GM18907 (cell line): ENCODE data around the gene EPHB1.

Experiments
- ATAC-seq: cut with Tn5 transposase; IDR thresholded peaks from one replicate; pipeline ENCODE4 v1.9.1; 2021; ENCODE audit warnings: mild to moderate bottlenecking, moderate library complexity; ENCODE audit not compliant: unreplicated experiment

The EPHB1 gene

GRCh38 chr3:134846911-134847317 lies 51.9 kb downstream of the EPHB1 start:
- no peak for ATAC-seq

DNA sequence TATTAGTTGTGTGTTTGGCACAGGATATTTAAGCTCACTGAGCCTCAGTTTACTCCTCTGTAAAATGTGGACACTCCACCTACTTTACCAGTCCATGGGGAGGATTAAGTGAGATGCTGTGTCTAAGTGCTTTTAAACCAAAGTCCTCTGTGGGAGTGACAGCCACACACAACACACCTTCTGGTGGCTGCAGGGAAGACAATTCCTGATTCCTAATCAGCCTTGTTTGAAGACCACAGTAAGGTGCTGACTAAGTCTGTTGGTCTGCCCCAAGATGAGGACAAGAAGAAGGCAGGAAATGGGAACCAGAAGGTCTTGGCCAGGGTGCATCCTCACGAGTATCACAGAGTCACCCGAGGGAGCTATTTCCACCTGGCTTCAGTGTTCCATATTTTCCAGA lies 52.3 kb downstream of the EPHB1 start:
- ATAC-seq: no peak

GRCh38 chr3:134849561-134849960 lies 54.5 kb downstream of the EPHB1 start:
- ATAC-seq: no peak

- ATAC-seq: no peak
Measured at GRCh38 chr3:134850761-134851160, 55.7 kb downstream of the EPHB1 start.

- no peak for ATAC-seq
Measured at GRCh38 chr3:134852132-134852531, 57.1 kb downstream of the EPHB1 start.

DNA sequence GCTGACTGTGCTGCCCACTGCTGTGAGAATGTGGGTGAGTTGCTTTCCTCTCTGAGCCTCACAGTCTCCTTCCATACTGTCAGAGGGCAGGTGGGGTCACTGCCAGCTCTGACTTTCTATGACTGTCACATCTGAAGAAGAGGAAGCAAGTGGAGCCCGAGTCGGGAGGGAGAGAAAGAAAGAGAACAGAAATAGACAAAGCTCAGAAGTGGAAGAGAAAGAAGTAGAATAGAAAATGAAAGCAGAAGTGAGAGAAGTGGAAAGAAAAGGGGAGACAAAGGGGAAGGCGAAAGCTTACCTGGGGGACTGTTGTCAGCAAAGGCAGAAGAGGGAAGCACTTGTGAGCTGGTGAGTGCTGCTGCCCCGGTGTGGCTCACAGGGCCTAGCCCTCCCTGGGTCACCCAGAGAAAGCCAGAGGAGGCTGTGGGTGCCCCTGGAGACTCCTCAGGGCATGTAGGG lies 57.9 kb downstream of the EPHB1 start:
- ATAC-seq: peak; percentile 95

DNA sequence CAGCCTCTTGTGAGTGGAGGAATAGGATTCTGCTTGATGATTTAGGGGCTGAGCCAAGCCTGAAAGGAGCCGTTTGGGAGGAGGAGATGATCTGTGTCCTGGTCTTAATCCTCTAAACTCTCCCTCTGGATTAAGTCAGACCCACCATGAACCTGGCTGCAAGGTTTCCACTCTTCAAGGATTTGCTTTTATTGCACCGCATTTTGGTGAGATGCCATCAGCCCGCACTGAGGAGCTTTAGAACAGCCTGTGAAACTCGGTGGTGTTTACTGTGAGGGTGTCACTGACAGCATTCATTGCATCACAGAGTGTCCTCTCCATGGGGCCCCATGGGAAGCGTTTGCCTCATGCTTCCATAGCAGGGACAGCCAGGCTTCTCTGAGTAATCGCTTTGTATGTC lies 59.2 kb downstream of the EPHB1 start:
- ATAC-seq: no peak

DNA sequence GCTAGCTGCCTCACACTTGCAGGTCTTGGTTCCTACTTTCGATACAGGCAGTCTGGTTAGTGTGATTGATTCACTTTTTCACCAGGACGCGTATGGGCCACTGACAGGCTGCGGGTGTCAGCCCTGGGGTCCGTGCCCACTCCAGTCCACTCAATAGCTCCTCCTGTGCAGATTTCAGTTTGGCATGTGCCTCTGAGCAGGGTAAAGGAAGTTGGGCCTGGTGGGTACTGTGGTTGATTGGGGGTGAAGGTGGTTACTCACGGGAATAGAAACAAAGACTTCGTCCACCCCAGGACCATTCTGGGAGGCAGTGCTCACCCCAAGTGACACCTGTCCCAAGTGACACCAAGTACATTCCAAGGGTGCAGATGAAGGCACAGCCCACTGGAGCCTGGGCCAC lies 62.3 kb downstream of the EPHB1 start:
- ATAC-seq: no peak

DNA sequence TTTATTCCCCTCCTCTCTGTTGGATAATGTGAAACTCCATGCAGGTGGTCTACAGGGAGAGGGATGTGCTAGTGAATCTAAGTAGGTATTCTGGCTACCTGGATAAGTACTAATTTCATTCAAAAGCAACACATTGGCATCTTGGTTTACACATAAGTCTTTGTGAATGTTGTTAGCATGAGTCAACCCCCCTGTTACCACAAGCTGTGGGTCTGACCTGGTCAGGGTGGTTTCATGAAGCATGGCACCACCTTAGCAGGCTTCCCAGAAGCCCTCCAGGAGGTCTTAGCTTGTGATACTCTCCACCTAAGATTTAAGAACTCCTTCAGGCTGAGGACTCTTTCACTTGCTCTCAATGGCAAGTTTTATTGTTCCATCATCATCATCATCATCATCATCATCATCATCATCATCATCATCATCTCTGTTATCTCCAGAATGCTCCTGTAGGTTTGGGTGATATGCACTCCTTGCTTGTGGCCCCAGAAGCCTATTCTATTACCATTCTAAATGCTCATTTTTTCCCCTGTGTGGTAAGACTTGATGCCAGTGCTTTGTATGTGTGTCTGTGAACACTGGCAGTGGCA lies 62.8 kb downstream of the EPHB1 start:
- ATAC-seq: no peak

DNA sequence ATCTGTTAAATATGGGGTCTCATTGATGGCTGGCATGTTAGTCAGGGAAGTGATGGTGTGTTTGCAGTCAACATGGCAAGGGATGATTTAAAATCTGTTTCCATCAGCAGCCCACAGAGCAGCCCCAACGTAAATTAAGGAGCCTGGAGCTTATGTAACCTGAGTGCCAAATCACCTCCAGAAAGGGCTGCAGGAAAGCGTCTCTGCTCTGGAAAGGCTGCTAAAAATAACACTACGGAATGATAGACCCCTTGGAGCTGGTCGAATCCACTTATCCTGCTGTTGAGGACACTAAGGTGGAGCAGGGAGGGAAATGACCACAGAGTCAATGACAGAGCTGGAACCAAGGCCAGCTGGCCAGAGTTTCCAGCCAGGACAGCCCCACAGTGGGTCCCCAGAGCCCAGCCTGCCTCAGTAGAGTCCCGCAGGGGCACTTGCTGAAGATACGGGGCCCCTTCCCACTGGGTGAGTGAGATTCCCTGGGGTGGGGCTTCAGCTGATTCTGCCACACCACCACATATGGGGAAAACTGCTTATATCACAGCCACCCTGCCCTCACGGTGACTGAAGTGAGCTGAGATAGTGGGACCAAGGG lies 63.5 kb downstream of the EPHB1 start:
- no peak for ATAC-seq

DNA sequence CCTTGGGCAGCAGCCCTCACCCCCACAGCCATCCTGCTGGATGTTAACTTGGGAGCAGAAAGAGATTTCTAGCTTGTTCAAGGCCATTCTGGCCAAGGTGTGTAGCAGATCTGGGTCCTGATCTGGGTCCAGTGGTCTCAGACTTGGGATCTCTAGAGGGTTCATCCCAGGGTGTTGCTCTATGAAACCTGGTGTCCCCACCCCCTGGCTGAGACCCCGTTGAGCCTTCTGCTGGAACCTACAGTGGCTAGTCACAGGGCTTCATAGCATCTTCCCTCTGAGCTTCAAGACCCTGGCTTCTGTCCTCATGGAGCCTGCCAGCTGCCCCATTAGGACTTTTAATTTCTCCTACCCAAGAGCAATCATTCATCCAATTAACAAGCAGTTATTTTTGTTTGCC lies 64.3 kb downstream of the EPHB1 start:
- no peak for ATAC-seq

- ATAC-seq: no peak
Measured at GRCh38 chr3:134860141-134860540, 65.1 kb downstream of the EPHB1 start.

- ATAC-seq: no peak
Measured at GRCh38 chr3:134863915-134864314, 68.9 kb downstream of the EPHB1 start.

- peak; percentile 57 for ATAC-seq
Measured at GRCh38 chr3:134864636-134865035, 69.6 kb downstream of the EPHB1 start.

DNA sequence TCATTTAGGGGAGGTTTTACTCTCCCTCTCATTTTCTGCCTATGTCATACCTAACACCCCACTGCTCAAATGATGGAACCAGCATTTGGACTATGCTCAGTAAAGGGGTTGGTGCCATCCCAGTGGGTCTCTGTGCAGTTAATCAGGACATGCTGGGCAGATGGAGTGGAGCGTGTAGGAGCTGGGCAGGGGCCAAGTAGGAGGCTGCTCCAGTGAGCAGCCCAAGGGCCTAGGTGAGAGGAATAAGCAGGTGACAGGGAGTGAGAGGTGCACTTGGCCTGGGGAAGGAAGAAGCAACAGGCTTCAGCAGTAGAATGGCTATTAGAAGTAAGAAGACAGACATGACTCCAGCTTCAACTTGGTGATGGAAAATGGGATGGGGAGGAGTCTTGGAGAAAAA lies 72.2 kb downstream of the EPHB1 start:
- no peak for ATAC-seq

- no peak for ATAC-seq
Measured at GRCh38 chr3:134869153-134869726, 74.2 kb downstream of the EPHB1 start.

GRCh38 chr3:134871818-134872217 lies 76.8 kb downstream of the EPHB1 start:
- ATAC-seq: no peak

DNA sequence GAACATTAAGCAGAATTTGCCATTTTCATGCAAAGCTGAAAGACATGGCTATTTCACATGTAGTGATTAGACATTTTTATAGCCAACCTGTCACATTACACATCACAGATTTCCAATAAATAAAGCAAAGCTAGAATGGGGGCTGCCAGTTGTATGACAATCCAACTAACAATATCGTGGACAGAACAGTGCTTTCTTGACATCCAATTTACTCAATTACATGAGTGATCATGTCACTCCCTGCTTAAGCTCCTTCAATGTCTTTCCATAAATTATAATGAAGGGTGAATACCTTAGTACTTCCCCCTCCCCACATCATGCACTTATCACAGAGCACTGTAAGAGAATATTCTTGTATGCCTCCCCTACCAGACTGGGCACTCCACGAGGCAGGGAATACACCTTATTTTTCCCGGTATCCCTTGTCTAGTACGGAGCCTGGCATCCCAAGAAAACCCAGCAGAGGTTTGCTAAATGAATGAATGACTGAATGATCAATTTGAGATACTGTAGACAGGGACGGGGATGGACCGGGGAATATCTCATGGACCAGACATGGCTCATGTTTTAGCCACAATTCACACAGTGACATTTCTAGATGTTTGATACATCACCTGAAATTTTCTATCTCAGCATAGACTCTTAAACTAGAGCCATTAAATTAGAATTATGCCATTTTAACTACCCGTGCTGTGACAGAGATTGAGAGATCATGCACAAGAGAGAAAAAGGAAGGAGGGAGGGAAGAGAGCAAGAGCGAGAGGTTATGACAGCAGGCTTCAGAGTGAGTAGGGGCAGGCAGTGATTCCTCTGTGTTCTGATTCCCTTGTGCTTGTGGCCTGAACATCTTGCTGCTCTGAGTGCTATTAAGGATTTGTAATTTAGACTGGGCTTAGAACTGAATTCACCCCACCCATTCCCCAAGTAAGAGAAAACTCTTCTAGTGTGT lies 77.7 kb downstream of the EPHB1 start:
- no peak for ATAC-seq

DNA sequence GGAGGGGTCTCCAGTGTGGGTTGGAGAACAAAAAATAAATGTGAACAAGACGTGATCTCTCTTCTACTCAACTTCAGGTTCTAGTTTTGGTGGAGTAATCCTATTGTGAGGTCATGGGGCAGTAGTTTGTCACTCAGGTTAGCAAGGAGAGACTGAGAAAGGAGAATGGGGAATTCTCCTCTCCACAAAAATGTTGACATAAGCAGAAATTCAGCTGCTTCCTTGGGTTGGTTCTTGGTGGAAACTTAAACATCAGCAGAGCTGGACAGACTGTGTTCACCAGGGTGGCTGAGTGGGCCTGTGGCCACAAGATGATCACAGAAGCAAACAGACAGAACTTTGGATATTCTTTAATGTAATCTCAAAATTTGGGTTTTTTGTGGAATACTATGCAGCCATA lies 78.7 kb downstream of the EPHB1 start:
- ATAC-seq: no peak

GRCh38 chr3:134874737-134875413 lies 79.8 kb downstream of the EPHB1 start:
- no peak for ATAC-seq

DNA sequence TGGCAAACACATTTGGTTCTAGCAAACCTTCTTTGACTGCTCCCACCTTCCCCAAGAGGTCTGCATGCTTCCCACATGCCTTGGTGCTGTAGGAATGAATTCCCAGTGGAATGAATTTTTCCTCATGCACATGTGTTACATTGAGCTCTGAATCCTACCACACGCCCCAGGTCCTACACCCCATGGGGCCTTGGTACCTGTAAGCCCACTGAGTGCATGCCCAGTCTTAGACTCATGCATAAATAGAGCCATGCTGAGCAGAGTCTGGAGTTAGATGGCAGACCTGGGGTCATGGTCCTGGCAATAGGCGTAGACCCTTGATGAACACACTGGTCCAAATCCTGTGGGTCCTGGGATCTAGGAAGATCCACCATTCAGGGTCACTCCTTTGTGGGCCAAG lies 81.8 kb downstream of the EPHB1 start:
- no peak for ATAC-seq
